Hematopoietic multipotent progenitor cell treated with erythropoietin and hydrocortisone succinate and interleukin-3 and kit ligand, for 15 days (in vitro differentiated cells): ENCODE data around the gene ANKH.
"Not testable (repeated sequence)": the region's sequence is repeated elsewhere in the genome, so short reads cannot be mapped to it uniquely, and the experiment has no call there.

ENCODE experiments used
- DNase-seq: peaks from one replicate; pipeline ENCODE4 v3.0.0-alpha.2; 2015; ENCODE audit warnings: low spot score

The ANKH gene

GRCh38 chr5:14871214-14872069 lies at the start of gene ANKH:
TSS of gene ANKH (minus strand) at chr5:14871778. CDS start at chr5:14871447, 331 bp downstream.
- DNase-seq, result peak; percentile 76

GRCh38 chr5:14920121-14920520 lies 48.5 kb upstream of the ANKH start:
- no peak for DNase-seq

GRCh38 chr5:14919106-14919505 lies 47.5 kb upstream of the ANKH start:
- not testable (repeated sequence) for DNase-seq

GRCh38 chr5:14917719-14918118 lies 46.1 kb upstream of the ANKH start:
- DNase-seq, result no peak

- no peak for DNase-seq
Measured at GRCh38 chr5:14915291-14915952, 43.8 kb upstream of the ANKH start.

GRCh38 chr5:14914623-14915260 lies 43.2 kb upstream of the ANKH start:
- no peak for DNase-seq

- no peak for DNase-seq
Measured at GRCh38 chr5:14914193-14914592, 42.6 kb upstream of the ANKH start.

- DNase-seq, result no peak
Measured at GRCh38 chr5:14913096-14913495, 41.5 kb upstream of the ANKH start.

GRCh38 chr5:14912206-14912605 lies 40.6 kb upstream of the ANKH start:
- no peak for DNase-seq

- no peak for DNase-seq
Measured at GRCh38 chr5:14909369-14909768, 37.8 kb upstream of the ANKH start.

GRCh38 chr5:14908172-14908571 lies 36.6 kb upstream of the ANKH start:
- DNase-seq, result peak; percentile 18

- no peak for DNase-seq
Measured at GRCh38 chr5:14906628-14907027, 35.0 kb upstream of the ANKH start.

- no peak for DNase-seq
Measured at GRCh38 chr5:14902826-14903560, 31.4 kb upstream of the ANKH start.

GRCh38 chr5:14901462-14902051 lies 30.0 kb upstream of the ANKH start:
- no peak for DNase-seq

- no peak for DNase-seq
Measured at GRCh38 chr5:14900693-14901461, 29.3 kb upstream of the ANKH start.

GRCh38 chr5:14896131-14896530 lies 24.6 kb upstream of the ANKH start:
- DNase-seq, result no peak

- DNase-seq, result no peak
Measured at GRCh38 chr5:14895301-14895700, 23.7 kb upstream of the ANKH start.

- no peak for DNase-seq
Measured at GRCh38 chr5:14894748-14895147, 23.2 kb upstream of the ANKH start.

- DNase-seq, result no peak
Measured at GRCh38 chr5:14893381-14893780, 21.8 kb upstream of the ANKH start.

- no peak for DNase-seq
Measured at GRCh38 chr5:14890846-14891245, 19.3 kb upstream of the ANKH start.

- DNase-seq, result no peak
Measured at GRCh38 chr5:14884062-14884612, 12.6 kb upstream of the ANKH start.
